GM18909 (cell line): ENCODE data around the gene SH3TC2.

Source experiments
- ATAC-seq: cut with Tn5 transposase; IDR thresholded peaks from one replicate; pipeline ENCODE4 v1.9.1; 2021; ENCODE audit warnings: mild to moderate bottlenecking; ENCODE audit not compliant: unreplicated experiment, poor library complexity

Gene SH3TC2

GRCh38 chr5:149005077-149005892, 57.6 kb downstream of the SH3TC2 start:
- no peak for ATAC-seq

GRCh38 chr5:149004559-149004958, 58.3 kb downstream of the SH3TC2 start:
- ATAC-seq: no peak

- ATAC-seq: no peak
Measured at GRCh38 chr5:149002761-149003689, 59.8 kb downstream of the SH3TC2 start.

- no peak for ATAC-seq
Measured at GRCh38 chr5:149002053-149002452, 60.8 kb downstream of the SH3TC2 start.

GRCh38 chr5:149001162-149001561, 61.7 kb downstream of the SH3TC2 start:
- no peak for ATAC-seq

- ATAC-seq: no peak
Measured at GRCh38 chr5:148999741-149000140, 63.1 kb downstream of the SH3TC2 start.

GRCh38 chr5:148998174-148998797, 64.6 kb downstream of the SH3TC2 start:
- no peak for ATAC-seq

- ATAC-seq: no peak
Measured at GRCh38 chr5:148996270-148996669, 66.6 kb downstream of the SH3TC2 start.

- ATAC-seq: no peak
Measured at GRCh38 chr5:148995791-148996190, 67.1 kb downstream of the SH3TC2 start.

GRCh38 chr5:148993283-148993936, 69.5 kb downstream of the SH3TC2 start:
- no peak for ATAC-seq

- ATAC-seq: no peak
Measured at GRCh38 chr5:148992265-148992664, 70.6 kb downstream of the SH3TC2 start.

GRCh38 chr5:148991566-148991965, 71.3 kb downstream of the SH3TC2 start:
- ATAC-seq: no peak

GRCh38 chr5:148990817-148991216, 72.0 kb downstream of the SH3TC2 start:
- no peak for ATAC-seq

GRCh38 chr5:148989567-148989966, 73.3 kb downstream of the SH3TC2 start:
- no peak for ATAC-seq

- ATAC-seq: no peak
Measured at GRCh38 chr5:148988328-148988727, 74.5 kb downstream of the SH3TC2 start.

GRCh38 chr5:148986636-148987035, 76.2 kb downstream of the SH3TC2 start:
- ATAC-seq: no peak

GRCh38 chr5:148984345-148984744, 78.5 kb downstream of the SH3TC2 start:
- no peak for ATAC-seq

GRCh38 chr5:148981353-148981752, 81.5 kb downstream of the SH3TC2 start:
- ATAC-seq: no peak

- no peak for ATAC-seq
Measured at GRCh38 chr5:148980731-148981130, 82.1 kb downstream of the SH3TC2 start.

GRCh38 chr5:148979083-148979723, 83.7 kb downstream of the SH3TC2 start:
- no peak for ATAC-seq
